Osteocyte (in vitro differentiated cells): ENCODE results near the gene HIF1AN. TPM values are rescaled to one million over a fixed set of nuclear protein-coding genes. Genes with fewer than 3 reads are reported as not detected.

Experiments used
- DNase-seq: peaks from one replicate; pipeline ENCODE4 v3.0.0; 2021; ENCODE audit warnings: mixed read lengths; ENCODE audit not compliant: unreplicated experiment; ENCODE audit errors: extremely low spot score
- H3K27ac Mint-ChIP-seq: one replicate; pipeline ENCODE4 v1.8.0; 2021; ENCODE audit warnings: mild to moderate bottlenecking, mixed read lengths; ENCODE audit not compliant: unreplicated experiment
- H3K27me3 Mint-ChIP-seq: one replicate; pipeline ENCODE4 v1.8.0; 2021; ENCODE audit warnings: mixed read lengths; ENCODE audit not compliant: unreplicated experiment
- H3K36me3 Mint-ChIP-seq: one replicate; pipeline ENCODE4 v1.8.0; 2021; ENCODE audit warnings: mixed read lengths; ENCODE audit not compliant: unreplicated experiment
- H3K4me1 Mint-ChIP-seq: one replicate; pipeline ENCODE4 v1.8.0; 2021; ENCODE audit warnings: mixed read lengths; ENCODE audit not compliant: unreplicated experiment
- H3K4me3 Mint-ChIP-seq: one replicate; pipeline ENCODE4 v1.8.0; 2021; ENCODE audit warnings: mild to moderate bottlenecking, moderate library complexity, mixed read lengths; ENCODE audit not compliant: unreplicated experiment
- H3K9me3 Mint-ChIP-seq: one replicate; pipeline ENCODE4 v1.8.0; 2021; ENCODE audit warnings: mixed read lengths; ENCODE audit not compliant: unreplicated experiment
- CTCF ChIP-seq: fragments of 200-600 bp; sonication (generic); IDR thresholded peaks from 2 replicates; pipeline ENCODE4 v1.5.0; 2021; ENCODE audit warnings: antibody characterized with exemption, mild to moderate bottlenecking, moderate library complexity
- total RNA-seq: library from RNA; stranded (reverse); gene quantifications from 2 replicates; pipeline ENCODE4 v1.2.1, GENCODE V29; 2021

Gene HIF1AN
- total RNA-seq, 1 donor from 2014 or later: 50.6 TPM

DNA sequence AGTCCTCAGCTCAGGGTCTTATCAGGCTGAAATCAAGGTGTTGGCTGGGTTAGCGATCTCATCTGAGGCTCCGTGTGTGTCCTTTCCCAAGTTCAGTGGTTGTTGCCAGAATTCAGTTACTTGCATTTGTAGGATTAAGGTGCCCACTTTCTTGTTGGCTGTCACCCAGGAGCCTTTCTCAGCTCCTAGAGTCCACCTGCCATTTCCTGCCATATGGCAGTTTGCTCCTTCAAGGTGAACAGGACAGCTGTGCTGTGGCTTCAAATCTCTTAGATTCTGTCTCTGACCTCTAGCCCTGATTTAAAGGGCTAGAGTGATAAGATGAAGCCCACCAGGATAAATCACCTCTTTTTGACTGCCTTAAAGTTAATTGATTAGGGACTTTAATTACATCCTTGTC lies 1.0 kb upstream of the HIF1AN start:
- no peak overlapping the region for H3K4me3 Mint-ChIP-seq
- DNase-seq: no peak
- no peak overlapping the region for H3K27ac Mint-ChIP-seq
- TF ChIP-seq CTCF: no peak
- no peaks in the 10 kb centered on the region for H3K27me3 Mint-ChIP-seq
- H3K9me3 Mint-ChIP-seq: no peaks in the 10 kb centered on the region
- H3K36me3 Mint-ChIP-seq: no peaks in the 10 kb centered on the region
- H3K4me1 Mint-ChIP-seq: peaks cover 5% of the 10 kb centered on the region

- Mint-ChIP-seq H3K4me3 (no peak overlapping the region), H3K27ac (no peak overlapping the region), H3K4me1 (peaks cover 1% of the 10 kb centered on the region), H3K36me3 (peaks cover 1% of the 10 kb centered on the region), H3K9me3 (no peaks in the 10 kb centered on the region), H3K27me3 (no peaks in the 10 kb centered on the region)
- no peak for TF ChIP-seq CTCF
- DNase-seq: no peak
Measured at GRCh38 chr10:100535338-100535714, 417 bp upstream of the HIF1AN start.

DNA sequence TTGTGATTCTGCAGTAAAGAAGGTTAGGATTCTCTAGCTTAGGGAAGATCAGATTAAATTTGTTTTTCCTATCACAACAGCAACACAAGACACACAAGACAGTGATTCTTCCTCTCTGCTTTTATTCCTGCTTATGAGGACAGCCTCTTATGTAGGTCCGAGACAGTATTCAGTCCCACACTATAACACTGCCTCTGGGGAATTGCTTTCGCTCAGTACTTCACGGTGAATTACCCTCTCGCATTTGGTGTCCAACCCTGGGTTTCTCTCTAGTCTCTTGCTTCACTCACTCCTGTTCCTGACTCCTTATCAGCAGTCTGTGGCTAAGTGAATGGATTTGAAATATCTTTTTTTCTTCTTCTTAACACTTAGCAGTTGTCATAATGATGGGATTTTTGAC lies 1.7 kb downstream of the HIF1AN start:
- H3K27ac Mint-ChIP-seq: no peak overlapping the region
- H3K36me3 Mint-ChIP-seq: peaks cover 17% of the 10 kb centered on the region
- H3K4me3 Mint-ChIP-seq: no peak overlapping the region
- no peaks in the 10 kb centered on the region for H3K9me3 Mint-ChIP-seq
- DNase-seq: no peak
- no peaks in the 10 kb centered on the region for H3K27me3 Mint-ChIP-seq
- peaks cover 1% of the 10 kb centered on the region for H3K4me1 Mint-ChIP-seq
- no peak for TF ChIP-seq CTCF

GRCh38 chr10:100544950-100545349 lies 9.2 kb downstream of the HIF1AN start:
- Mint-ChIP-seq H3K36me3 (peaks cover 57% of the 10 kb centered on the region), H3K4me3 (no peak overlapping the region), H3K9me3 (no peaks in the 10 kb centered on the region), H3K27ac (no peak overlapping the region), H3K27me3 (no peaks in the 10 kb centered on the region), H3K4me1 (no peaks in the 10 kb centered on the region)
- DNase-seq: no peak
- TF ChIP-seq CTCF: no peak

- H3K27me3 Mint-ChIP-seq: no peaks in the 10 kb centered on the region
- DNase-seq: no peak
- no peak overlapping the region for H3K27ac Mint-ChIP-seq
- no peaks in the 10 kb centered on the region for H3K9me3 Mint-ChIP-seq
- TF ChIP-seq CTCF: no peak
- no peak overlapping the region for H3K4me3 Mint-ChIP-seq
- peaks cover 40% of the 10 kb centered on the region for H3K36me3 Mint-ChIP-seq
- H3K4me1 Mint-ChIP-seq: no peaks in the 10 kb centered on the region
Measured at GRCh38 chr10:100551196-100551595, 15.5 kb downstream of the HIF1AN start.
